Kidney (tissue), 14 donors: ENCODE data around the gene AUTS2. TPM values are rescaled to one million over a fixed set of nuclear protein-coding genes. Genes with fewer than 3 reads are reported as not detected.
A peak's percentile ranks its signal among the peaks of the same experiment; 100 is the strongest.

Source experiments
- DNase-seq, 5 donors: peaks; one replicate each; pipeline ENCODE4 v3.0.0-alpha.2; 2013 to 2020
- FAIRE-seq: peaks from 2 replicates; lab custom pipeline; 2012; peaks lifted over from hg19 to GRCh38; lab: Jason Lieb, UNC
- H3K27ac ChIP-seq, 2 donors: one replicate each; pipeline ENCODE4 v1.7.0; 2013; ENCODE audit warnings: low read depth in 2 of 2, low read length in 2 of 2, inconsistent platforms in 1 of 2
- H3K27me3 ChIP-seq: one replicate; pipeline ENCODE4 v1.7.1; 2013; ENCODE audit warnings: low read length, inconsistent platforms; ENCODE audit not compliant: control insufficient read depth, insufficient read depth
- H3K36me3 ChIP-seq, 3 donors: one replicate each; pipeline versions ENCODE4 v1.7.0 to v1.7.1; 2013; ENCODE audit warnings: low read length in 3 of 3, control low read depth in 1 of 3, inconsistent platforms in 1 of 3; ENCODE audit not compliant: insufficient read depth in 3 of 3, control insufficient read depth in 2 of 3
- H3K4me1 ChIP-seq, 3 donors: one replicate each; pipeline versions ENCODE4 v1.7.0 to v1.7.1; 2013; ENCODE audit warnings: low read length in 3 of 3, inconsistent platforms in 1 of 3, low read depth in 1 of 3; ENCODE audit not compliant: control insufficient read depth in 2 of 3, insufficient read depth in 2 of 3
- H3K4me3 ChIP-seq, 3 donors: one replicate each; pipeline versions ENCODE4 v1.7.0 to v1.8.1; 2013; ENCODE audit warnings: low read length in 3 of 3, control low read depth in 1 of 3, inconsistent platforms in 1 of 3
- H3K9ac ChIP-seq, 3 donors: one replicate each; pipeline versions ENCODE4 v1.7.0 to v1.7.1; 2013; ENCODE audit warnings: low read length in 3 of 3, control low read depth in 1 of 3, inconsistent platforms in 1 of 3
- H3K9me3 ChIP-seq, 3 donors: one replicate each; pipeline versions ENCODE4 v1.7.0 to v1.7.1; 2013; ENCODE audit warnings: low read length in 3 of 3, control low read depth in 1 of 3, inconsistent platforms in 1 of 3; ENCODE audit not compliant: control insufficient read depth in 2 of 3, insufficient read depth in 1 of 3
- intact Hi-C: fragments of 100-400 bp; cut with DNase I; formaldehyde crosslinking; loops from one replicate; pipeline ENCODE4 v1.11.1; 2022
- polyA plus RNA-seq: library from polyadenylated mRNA; stranded (reverse); fragments of 350-450 nt; fragmentation: Illumina TruSeq; extraction: RNeasy Lipid Tissue Mini Kit (QIAGEN cat#74804); gene quantifications from one replicate; pipeline ENCODE4 v1.2.3, GENCODE V29; 2014; ENCODE audit warnings: low read depth, low replicate concordance; ENCODE audit not compliant: insufficient read depth
- total RNA-seq: library from RNA; stranded (reverse); fragmentation: NEBNext Ultra II Directional; extraction: Animal tissue kit (Norgen Biotek cat#: 25700); gene quantifications from one replicate; pipeline ENCODE4 v1.2.1, GENCODE V29; 2021
- TF ChIP-seq, protein P1 (sequence below): IDR thresholded peaks from 3 replicates; pipeline ENCODE4 v1.5.1; 2012; ENCODE audit warnings: mild to moderate bottlenecking, moderate library complexity, borderline replicate concordance; ENCODE audit not compliant: insufficient read depth; ENCODE audit errors: extremely low read depth
- donor health status: control.
- donor health status: control.
- donor health status: control.
- donor health status: control.
- donor health status: control.
- donor health status: DM: yes; HTN: yes; CAD: no.
- donor health status: Normal renal cell carcinoma (clear cell type).

AUTS2 gene
- total and polyA plus RNA-seq, 2 donors from 2014 or later = 5.2 to 33.8 TPM

DNA sequence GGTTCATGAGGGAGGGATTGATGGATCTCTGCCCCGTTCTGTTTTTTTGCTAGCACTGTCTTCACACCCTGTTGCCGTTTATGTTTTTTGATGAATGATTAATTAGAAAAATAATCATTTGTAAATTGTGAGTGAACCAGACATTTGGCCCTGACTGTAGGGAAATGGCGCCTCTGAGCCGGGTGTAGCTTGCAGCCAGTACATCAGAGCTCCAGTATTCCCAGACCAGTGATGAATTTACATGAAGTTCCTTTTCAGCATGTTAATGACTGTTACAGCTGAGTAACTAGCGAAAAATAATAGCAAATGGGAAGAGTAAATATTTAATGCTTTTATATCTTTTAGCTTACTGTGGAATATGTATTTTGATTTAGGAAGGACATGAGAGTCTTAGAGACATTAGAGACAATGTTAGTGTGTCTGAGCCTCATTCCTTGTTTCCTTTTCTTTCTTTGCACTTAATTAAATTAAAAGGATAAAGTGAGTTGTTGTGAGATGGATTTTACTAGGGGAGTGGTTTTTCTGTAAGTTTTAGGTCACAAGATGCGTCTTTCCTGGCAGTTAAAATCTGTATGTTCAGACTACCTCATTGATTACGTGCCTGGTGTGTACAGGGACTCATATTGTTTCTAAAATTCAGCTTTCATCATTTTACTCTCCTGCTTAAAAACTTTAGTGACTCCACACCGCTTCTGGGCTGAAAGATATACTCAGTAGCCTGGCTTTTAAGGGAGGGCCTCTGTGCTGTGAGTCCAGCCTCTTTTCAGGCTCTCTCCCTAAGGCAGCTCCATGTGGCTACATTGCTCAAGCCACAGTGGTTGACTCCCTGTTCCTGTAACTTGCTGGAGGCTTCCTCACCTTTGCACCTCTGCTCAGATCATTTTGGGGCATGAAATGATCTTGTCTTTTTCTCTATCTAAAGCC is 86.4 kb downstream of the AUTS2 start:
- FAIRE-seq (no peak), DNase-seq (peak in 1 of 5 donors; percentile 57)
- Histone ChIP-seq H3K27me3 (no peaks in the 10 kb centered on the region), H3K36me3 (no peaks in the 10 kb centered on the region), H3K9ac (no peak overlapping the region), H3K9me3 (no peaks in the 10 kb centered on the region), H3K4me1 (peaks cover 0 to 5% (median 0%) of the 10 kb centered on the region in 3 donors), H3K27ac (no peak overlapping the region), H3K4me3 (no peak overlapping the region)
- intact Hi-C loops = no loop called here
- TF ChIP-seq, protein P1, sequence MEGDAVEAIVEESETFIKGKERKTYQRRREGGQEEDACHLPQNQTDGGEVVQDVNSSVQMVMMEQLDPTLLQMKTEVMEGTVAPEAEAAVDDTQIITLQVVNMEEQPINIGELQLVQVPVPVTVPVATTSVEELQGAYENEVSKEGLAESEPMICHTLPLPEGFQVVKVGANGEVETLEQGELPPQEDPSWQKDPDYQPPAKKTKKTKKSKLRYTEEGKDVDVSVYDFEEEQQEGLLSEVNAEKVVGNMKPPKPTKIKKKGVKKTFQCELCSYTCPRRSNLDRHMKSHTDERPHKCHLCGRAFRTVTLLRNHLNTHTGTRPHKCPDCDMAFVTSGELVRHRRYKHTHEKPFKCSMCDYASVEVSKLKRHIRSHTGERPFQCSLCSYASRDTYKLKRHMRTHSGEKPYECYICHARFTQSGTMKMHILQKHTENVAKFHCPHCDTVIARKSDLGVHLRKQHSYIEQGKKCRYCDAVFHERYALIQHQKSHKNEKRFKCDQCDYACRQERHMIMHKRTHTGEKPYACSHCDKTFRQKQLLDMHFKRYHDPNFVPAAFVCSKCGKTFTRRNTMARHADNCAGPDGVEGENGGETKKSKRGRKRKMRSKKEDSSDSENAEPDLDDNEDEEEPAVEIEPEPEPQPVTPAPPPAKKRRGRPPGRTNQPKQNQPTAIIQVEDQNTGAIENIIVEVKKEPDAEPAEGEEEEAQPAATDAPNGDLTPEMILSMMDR = no peak

DNA sequence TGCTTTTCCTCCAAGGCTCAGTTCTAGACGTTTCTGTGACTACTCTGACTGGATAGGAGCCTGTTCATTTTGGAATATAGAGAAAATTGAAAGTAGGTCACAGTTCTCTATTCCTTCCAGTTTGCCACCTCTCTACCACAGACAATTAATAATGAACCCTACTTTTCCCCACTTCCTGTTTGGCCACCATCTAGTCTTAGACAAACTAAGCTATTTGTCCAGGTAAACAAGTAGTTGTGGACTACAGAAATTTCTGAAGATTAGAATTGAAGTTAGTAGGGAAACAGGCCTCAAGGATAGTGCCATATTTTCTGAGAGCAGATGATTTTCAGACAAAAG is 87.0 kb downstream of the AUTS2 start:
- FAIRE-seq (no peak), DNase-seq (no peak)
- intact Hi-C loops = no loop called here
- H3K27ac ChIP-seq = no peak overlapping the region
- no peak overlapping the region for H3K9ac ChIP-seq
- TF ChIP-seq, protein P1 = no peak
- H3K27me3 ChIP-seq = no peaks in the 10 kb centered on the region
- H3K9me3 ChIP-seq = no peaks in the 10 kb centered on the region
- H3K4me1 ChIP-seq = peaks cover 0 to 5% (median 0%) of the 10 kb centered on the region in 3 donors
- no peaks in the 10 kb centered on the region for H3K36me3 ChIP-seq
- no peak overlapping the region for H3K4me3 ChIP-seq

DNA sequence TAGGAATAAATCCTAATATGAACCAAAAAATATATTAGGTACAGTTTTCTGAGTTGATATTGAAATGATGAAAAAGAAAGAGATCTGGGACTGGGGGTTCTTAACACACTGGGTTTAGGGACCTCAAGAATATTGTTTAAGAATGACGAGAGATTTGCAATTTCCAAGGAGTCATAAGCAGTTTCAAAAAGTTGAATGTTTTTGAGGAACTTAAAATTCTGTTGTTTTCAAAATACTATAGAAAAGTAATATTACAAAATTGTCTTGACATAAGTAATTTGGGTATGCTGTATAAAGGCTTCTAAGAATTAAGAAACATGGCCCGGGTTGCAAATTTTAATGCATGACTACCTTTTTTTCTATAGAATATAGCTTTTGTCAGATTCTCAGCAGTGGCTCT is 88.1 kb downstream of the AUTS2 start:
- FAIRE-seq (no peak), DNase-seq (no peak)
- intact Hi-C loops = no loop called here
- TF ChIP-seq, protein P1 = no peak
- peaks cover 0 to 5% (median 0%) of the 10 kb centered on the region in 3 donors for H3K4me1 ChIP-seq
- no peak overlapping the region for H3K4me3 ChIP-seq
- no peaks in the 10 kb centered on the region for H3K27me3 ChIP-seq
- no peak overlapping the region for H3K27ac ChIP-seq
- H3K9ac ChIP-seq = no peak overlapping the region
- H3K36me3 ChIP-seq = no peaks in the 10 kb centered on the region
- no peaks in the 10 kb centered on the region for H3K9me3 ChIP-seq
